Measurements from ENCODE around the gene AHSG.

- TF ChIP-seq CTCF (IDR thresholded peaks at IDR 0.05), result peak; percentile 27 to 41 (median 35)
- TF ChIP-seq POLR2A (IDR thresholded peaks at IDR 0.05), result no peak
- no peak for TF ChIP-seq EP300 (IDR thresholded peaks at IDR 0.05)
These were observed 4.4 kb downstream of the AHSG start for GRCh38 chr3:186617036-186617946.
